Measurements from ENCODE around the gene JAG1.
"Not testable (repeated sequence)": the region's sequence is repeated elsewhere in the genome, so short reads cannot be mapped to it uniquely, and the experiment has no call there.

Gene JAG1

DNA sequence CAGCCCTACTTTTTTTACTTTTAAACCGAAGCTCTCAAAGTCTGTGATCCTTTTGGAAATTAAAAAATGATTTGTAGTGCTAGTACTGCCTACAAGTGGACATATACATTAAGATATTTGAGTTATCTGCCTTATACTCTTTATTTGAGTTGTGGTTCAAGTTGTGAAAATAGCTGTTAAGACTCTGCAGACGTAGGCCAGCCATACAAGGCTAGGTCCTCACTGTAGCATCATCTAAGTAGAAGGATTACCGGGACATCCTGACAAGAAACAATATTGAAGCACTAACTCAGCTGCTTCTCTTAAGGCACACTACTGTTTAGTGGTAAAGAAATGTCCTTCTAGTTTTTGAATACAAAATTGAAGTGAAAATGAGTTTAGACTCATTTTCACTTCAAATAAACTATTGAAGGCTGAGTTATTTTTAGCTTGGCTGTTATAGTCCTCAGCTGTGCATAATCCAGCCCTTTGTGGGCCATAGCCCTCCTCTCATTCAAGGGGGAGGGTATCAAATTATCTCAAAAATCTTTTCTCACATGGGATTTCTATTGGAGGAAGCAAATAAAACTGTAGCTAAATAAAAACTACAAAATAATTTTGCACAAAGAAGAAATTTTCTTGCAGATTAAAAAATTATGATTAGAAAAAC is 68.1 kb downstream of the JAG1 start:
- no peak for DNase-seq

DNA sequence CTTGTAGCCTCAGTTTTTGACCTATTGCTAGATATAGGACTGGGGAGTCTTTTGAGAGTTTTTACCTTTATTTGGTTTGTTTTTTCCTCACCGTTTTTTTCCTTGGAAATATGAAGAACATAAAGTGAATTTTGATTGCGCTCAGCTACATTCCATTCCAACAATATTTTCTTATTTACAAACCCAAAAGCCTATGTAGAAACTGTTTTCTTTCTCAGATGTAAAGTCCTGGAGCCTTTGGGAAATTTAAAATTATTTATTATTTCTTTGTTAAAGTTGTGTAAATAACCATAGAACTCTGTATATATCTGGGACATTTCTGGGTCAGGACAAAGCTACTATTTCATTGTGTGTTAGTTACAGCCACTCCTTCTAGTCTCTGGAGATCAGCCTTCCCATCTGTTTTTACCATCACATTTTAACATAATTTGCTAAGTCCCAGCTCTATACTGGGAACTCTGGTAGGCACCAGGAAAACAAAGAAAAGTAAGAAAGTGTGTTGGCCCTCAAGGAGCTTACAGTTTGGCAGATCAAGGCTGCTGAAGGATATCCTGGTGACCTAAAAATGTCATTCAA is 68.8 kb downstream of the JAG1 start:
- DNase-seq, result no peak

DNA sequence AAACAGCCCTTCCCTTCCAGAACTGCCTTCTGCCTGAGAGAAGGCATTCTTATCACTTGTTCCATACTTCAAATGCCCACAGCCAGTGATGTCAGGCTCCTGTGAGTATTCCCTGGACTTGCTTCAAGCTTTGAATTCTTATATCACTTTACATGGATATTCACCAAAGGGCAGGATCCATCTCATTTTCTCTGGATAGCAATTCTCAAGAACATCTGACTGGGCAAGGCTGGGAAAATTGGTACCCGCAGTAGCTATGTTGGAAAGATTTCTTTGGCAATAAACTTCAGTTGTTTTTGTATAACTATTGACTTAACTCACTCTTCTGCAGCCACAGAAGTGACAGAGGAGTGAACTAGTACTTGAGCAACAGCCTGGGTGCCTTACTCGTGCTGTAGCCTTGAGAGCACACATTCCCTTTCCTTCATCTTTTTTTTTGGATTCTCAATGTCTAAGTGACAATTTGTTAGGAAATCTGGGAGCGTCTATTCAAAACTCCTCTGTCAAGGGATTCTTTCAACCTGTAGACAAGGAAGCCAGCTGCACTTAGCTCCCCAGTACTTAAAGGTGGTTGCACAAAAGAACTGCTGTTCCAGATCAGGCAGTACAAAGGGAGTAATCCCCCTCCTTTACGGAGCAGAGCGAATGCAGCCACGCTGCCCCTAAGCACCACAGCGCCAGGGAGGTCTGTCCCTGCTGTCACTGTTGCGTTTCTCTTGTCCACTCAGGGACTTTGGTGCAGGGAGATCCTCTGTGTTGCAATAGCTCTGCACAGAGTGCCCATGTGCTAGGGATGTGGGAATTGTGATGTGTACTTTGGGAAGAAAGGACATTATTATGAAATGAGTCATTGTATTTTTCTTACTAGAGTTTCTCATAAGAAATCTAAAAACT is 69.6 kb downstream of the JAG1 start:
- no peak for DNase-seq

DNA sequence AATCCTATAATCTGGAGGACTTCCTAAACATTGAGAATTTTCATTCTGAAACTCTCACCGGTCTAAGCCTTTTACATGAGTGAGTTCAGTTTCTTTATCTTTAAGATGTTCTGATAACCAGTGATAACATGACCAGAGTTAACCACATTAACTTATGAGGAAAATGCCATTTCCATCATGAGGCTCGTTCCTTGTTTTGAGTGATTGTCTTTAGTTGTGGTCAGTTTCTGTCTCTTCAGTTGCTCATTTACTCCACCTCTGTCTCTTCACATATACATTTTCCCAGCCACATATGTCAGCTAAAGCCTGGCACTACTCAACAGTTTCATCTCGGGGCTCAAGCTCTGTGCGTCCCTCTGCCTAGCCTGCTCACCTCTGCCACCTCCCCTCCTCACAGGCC is 70.4 kb downstream of the JAG1 start:
- no peak for DNase-seq

DNA sequence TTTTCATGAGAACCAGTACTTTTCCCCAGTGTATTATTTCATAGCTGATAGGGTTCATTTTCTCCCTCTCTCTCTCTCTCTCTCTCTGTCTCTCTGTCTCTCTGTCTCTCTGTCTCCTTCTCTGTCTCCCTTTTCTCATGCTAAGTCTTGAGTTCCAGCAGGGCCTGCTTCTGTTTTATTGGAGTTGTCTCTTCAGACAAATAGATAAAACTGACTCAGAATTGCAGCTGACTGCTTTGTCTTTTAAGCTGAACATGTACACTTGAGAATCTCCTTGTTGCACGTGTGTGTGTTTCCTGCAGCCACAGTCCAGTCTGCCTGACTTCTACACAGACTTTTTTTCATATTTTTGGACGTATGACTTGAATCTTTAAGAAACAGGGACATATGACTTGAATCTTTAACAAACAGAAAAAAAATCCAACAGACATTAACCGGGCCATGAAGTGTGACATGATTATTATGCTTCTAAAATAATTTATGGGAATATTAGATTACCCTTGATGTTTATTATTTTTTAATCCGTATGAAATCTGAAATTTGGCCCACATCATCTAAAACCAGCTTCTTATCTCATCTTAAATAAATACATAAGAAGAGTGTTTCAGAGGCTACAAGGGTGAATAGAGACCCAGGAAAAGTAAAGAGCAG is 71.5 kb downstream of the JAG1 start:
- no peak for DNase-seq

DNA sequence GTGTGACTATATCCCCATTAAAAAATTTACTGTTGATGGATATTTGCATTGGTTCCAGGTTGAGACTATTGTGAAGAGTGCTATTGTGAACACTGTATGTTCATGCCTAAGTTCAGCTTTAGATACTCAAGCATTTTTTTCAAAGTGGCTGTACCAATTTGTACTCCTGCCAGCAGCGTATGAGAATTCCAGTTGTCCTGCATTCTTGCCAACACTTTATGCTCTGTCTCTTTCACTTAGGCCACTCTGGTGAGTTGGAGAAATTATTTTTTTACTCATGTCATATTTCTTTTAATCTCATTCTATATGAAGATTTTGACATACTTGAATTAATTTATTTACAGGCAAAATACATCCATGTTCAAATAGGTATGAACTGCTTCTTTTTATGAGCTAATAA is 76.2 kb downstream of the JAG1 start:
- DNase-seq, result no peak

DNA sequence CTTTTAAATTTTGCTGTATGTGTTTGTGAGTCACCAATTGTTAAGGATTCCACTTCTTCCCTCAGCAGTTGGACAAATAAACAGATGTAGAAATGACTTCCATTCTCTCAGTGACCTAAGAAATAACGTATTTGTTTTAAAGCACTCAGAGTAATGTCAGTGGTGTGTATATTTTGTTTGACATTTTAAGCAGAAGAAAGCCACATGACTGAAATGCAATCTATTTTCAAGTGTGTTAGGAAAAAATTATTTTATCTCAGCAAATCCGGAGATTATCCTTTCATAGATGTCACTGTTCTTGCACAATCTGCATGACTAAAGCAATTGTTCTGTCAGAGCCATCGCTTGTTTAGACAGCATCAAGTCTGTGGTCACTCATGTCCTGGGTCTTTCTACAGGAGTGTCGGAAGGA is 77.1 kb downstream of the JAG1 start:
- peak; percentile 56 for DNase-seq

DNA sequence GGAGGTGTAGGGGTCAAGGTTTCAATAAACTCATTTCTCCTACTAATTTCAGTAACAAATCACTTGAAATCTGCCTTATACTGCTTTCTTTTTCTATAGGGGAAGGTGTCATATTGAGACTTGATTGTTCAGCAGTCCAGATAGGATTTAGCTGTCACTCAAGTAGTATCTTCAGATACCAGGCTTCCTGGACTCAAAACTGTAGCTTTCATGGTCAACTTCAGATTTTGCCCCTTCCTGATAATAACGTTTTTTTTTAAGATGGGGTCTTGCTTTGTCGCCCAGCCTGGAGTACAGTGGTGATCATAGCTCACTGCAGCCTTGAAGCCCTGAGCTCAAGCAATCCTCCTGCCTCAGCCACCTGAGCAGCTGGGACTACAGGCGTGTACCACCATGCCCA is 77.8 kb downstream of the JAG1 start:
- no peak for DNase-seq

DNA sequence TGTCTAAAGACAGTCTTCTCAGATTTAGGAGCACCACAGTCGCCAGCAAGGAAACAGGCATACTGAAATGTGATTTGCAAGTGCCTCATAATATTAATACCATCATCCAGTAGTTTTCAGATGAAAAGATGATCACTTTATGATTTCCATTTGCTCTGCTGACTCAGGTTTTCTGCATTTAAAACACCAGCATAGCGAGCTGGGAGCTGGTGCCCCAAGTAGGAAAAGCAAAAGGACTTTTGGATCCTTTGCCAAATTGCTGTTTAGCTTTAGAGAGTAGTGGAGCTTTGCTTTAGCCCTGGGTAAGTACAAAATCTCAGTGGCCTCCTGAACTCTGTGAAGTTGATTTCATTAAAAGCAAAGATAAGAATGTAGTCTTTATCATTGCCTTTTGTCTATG is 78.5 kb downstream of the JAG1 start:
- DNase-seq, result no peak

DNA sequence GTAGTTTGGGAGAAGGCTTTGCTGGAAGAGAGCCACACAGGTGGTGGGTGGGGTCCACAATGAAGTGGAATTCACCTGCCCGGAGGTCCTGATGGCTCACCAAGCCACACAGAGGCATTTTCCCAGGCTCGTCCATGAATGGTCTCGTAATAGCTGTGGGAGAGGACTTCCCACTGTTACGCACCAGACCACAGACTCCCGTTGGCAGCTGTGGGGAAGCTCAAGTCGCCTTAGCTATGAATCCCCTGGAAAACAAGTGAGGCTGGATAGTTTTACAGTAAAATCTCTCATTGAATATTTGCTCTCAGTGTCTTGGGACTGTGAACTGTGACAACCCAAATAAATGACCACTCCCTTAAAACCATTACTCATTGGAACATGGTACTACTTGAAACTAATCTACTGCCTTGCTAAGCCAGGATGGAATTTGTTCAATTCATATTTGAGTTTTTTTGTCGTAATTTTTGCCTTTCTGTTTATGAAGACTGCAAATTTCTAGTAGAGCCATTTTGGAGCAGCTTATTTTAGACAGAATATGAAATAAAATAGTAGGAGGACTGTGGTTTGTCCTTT is 79.4 kb downstream of the JAG1 start:
- DNase-seq, result no peak

DNA sequence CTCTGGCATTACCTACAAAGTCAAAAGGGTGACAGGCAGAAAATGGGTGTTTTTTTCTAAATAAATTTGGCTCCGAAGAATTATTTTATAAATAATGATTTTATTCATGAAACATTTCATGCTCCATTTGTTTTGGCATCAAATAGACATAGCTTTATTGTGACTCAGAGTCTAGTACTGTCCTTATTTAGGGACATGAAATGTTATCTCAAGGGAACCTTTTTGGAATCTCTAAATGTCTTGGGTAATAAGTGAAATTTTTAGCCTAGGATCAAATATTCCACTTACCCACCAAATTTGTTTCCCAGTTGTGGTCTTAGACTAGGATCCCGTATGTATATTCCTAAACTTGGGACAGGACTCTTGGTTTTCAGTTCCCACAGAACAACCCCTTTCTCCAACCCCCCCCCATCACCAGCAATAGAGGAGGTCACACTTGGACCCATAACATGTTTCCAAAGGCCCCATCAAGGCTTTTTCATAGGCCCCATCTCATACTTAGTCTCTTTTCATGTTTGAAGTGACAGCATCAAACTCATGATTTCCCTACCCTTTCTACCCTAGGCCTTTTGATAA is 81.8 kb downstream of the JAG1 start:
- no peak for DNase-seq

DNA sequence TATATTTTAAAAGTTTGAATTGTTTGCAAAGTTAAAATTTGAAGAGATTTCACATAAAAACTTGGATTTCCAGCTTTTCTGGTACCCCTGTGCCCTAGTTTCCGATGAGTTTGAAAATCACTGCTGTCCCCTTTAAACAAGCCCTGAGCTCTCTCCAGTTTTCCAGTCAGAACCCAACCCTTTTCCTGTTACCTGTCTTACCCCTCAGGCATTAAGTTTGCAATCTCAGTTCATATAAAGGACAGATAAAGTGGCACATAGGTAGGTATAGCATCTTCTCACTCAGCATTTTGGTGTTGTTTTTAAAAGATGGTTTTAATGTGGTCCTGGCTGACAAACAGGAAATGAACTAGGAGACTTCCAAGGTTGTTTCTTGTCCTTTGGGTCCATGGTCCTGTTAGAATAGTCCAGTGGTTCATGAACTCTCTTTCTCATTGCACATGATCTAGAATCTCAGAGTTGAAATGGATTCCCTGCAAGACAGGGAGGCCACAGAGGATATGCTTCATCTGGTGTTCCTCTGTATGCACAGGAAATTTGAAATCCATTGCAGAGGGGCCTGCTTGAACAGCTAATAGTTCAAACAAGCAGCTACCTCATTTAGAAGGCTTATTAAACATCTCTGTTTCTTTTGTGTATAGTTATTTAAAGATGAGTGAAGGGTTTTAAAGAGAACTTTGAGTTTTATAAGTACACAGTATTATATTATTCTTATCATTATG is 82.7 kb downstream of the JAG1 start:
- DNase-seq, result no peak

DNA sequence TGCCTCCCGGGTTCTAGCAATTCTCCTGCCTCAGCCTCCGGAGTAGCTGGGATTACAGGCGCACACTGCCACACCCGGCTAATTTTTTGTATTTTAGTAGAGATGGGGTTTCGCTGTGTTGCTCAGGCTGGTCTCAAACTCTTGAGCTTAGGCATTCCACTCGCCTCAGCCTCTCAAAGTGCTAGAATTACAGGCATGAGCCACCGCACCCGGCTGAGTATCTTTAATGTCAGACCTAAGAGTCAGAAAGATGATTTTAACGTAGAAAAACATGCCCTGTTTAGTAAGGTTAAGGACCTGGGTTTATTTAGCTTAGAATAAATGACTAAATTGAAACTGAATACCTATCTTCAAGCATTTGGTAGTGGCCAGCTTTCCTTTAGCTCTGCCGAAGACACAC is 83.4 kb downstream of the JAG1 start:
- not testable (repeated sequence) for DNase-seq

All from DMS53 (cell line).